GM06990 (cell line): ENCODE measurements around the gene CRABP2.

Experiments
- DNase-seq: peaks from one replicate; pipeline ENCODE4 v3.0.0-alpha.2; 2011; ENCODE audit not compliant: insufficient read length; ENCODE audit errors: extremely low read depth
- H3K27me3 ChIP-seq: replicated peaks from 2 replicates; pipeline ENCODE4 v1.6.0; 2011; ENCODE audit warnings: low read length; ENCODE audit not compliant: control insufficient read depth, insufficient read depth
- H3K36me3 ChIP-seq: 2 replicates; pipeline ENCODE4 v1.5.1; 2011; ENCODE audit warnings: low read length; ENCODE audit not compliant: control insufficient read depth, insufficient read depth
- H3K4me3 ChIP-seq: replicated peaks from 2 replicates; pipeline ENCODE4 v1.5.1; 2011; ENCODE audit warnings: low read depth, mild to moderate bottlenecking, control low read depth, low read length
- TF ChIP-seq, protein P1 (sequence below): IDR thresholded peaks from 2 replicates; pipeline ENCODE4 v1.5.1; 2011; ENCODE audit warnings: low read length, control low read depth, mild to moderate bottlenecking, inconsistent platforms; ENCODE audit not compliant: insufficient read depth, poor library complexity, severe bottlenecking

Gene CRABP2

DNA sequence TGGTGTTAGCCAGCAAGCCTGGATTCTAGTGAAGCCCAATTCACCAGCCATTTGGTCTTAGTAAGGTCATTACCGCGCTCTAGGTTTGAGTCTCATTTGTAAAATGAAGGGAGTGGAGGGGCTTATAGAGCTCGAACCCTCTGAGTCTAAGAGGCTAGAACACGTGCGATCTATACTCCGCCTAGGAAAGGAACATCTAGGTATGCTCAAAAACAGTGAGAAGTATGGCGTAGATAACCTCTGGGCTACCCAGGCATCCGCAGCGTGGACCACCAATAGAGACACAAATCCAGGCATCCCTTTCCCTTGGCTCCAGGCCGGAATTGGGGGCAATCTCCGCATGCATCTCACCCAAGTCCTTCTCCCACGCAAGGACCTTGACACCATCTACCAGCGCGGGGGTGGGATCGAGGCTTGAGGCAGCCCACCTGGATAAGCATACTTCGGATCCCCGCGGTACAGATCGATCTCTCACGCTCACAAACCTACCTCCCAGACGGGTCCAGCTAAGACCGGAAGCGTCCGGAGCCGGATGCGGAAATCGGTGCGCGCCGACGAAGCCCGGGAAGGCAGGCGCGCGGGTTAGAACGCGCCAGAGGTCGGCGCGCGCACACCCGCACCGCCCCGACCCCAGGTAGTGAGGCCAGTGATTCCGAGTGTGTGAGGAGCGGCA, 22.7 kb upstream of the CRABP2 start, which contains the start of gene METTL25B:
TSS of gene METTL25B (plus strand) at position 544 of the 673 bp plus-strand sequence. CDS start 636 bp downstream, outside the sequence.
- Histone ChIP-seq H3K36me3 (peaks cover 18% of the 10 kb centered on the region), H3K27me3 (no peaks in the 10 kb centered on the region), H3K4me3 (peak within 1 kb of the TSS; percentile 100)
- DNase-seq: peak; percentile 88
- TF ChIP-seq, protein P1, sequence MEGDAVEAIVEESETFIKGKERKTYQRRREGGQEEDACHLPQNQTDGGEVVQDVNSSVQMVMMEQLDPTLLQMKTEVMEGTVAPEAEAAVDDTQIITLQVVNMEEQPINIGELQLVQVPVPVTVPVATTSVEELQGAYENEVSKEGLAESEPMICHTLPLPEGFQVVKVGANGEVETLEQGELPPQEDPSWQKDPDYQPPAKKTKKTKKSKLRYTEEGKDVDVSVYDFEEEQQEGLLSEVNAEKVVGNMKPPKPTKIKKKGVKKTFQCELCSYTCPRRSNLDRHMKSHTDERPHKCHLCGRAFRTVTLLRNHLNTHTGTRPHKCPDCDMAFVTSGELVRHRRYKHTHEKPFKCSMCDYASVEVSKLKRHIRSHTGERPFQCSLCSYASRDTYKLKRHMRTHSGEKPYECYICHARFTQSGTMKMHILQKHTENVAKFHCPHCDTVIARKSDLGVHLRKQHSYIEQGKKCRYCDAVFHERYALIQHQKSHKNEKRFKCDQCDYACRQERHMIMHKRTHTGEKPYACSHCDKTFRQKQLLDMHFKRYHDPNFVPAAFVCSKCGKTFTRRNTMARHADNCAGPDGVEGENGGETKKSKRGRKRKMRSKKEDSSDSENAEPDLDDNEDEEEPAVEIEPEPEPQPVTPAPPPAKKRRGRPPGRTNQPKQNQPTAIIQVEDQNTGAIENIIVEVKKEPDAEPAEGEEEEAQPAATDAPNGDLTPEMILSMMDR: no peak

DNA sequence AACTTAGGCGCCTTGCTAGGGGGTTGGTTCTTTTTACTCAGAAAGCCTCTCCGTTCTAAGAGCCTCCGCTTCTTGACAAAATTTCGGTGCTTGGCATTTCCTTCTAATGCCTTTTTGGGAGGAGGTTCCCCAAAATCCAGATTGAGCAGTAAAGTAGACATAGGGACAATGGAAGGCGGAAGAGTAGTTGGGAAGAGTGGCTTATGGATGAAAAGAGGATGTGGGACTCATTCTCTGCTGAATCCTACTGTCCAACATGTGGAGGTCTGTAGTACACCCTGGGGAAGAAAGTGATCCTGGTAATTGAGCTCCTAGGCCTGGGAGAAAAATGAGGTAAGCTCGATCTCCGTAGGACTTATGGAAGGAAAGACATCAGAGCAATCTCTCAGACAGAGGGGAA, 22.1 kb upstream of the CRABP2 start:
- Histone ChIP-seq H3K4me3 (peak overlapping the region; percentile 100), H3K27me3 (no peaks in the 10 kb centered on the region), H3K36me3 (peaks cover 22% of the 10 kb centered on the region)
- TF ChIP-seq, protein P1: no peak
- no peak for DNase-seq

DNA sequence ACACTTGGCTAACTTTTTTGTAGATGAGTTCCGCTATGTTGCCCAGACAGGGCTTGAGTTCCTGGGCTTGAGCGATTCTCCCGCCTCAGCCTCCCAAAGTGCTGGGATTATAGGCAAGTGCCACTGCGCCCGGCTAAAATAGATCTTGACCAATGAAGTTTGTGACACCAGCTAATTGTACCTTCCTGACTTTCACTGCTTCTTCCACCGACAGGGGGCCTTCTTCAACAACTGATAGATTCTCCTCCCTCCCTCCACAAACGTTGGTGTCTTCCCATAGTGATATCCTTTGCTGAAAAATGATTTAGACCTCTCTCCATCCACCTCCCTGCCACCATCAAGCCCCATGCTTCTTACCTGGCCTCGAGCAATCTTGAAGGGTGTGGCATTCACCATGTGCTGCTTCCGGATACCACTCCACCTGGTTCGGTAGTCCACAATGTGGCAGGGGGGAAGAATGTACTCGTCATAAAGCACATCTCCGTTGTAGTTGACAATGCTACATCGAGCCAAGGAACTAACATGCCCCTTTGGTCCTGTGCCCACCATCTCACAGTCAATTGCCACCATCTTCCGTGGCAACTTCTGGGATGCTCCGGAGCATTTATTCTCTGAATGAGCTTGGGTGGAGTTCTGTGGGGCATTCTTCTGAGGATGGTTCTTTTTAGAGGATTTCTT, 21.3 kb upstream of the CRABP2 start:
- Histone ChIP-seq H3K4me3 (peak overlapping the region; percentile 100), H3K36me3 (peaks cover 20% of the 10 kb centered on the region), H3K27me3 (no peaks in the 10 kb centered on the region)
- peak; percentile 49 for DNase-seq
- TF ChIP-seq, protein P1: peak; percentile 72

DNA sequence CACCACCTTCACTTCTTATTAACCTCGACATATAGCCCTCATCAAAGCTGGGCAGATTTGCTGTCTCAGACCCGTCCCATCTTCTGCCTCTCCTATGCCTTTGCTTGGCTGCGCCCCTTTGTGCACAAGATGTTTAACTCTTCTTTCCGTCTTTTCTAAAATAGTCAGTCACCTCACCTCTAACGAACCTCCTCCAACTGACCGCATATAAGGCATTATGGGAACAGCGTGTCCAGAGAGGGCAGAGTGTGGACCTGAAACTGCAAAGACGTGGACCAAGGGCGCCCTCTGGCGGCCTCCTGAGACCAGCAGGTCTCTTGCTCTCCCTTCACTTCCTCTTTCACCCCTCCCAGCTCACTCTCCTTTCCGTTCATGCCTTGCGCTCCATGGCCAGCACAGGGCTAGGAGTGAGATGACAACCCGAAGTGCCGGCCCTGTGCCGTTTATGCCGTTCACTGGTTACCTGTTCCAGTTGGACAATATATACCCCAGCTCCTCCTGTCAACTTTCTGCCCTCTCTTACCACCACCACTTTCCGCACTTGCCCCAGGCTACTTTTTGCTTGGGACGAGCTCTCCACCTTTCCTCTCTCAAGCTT, 20.4 kb upstream of the CRABP2 start:
- DNase-seq: peak; percentile 75
- H3K4me3 ChIP-seq: peak overlapping the region; percentile 100
- H3K36me3 ChIP-seq: peaks cover 28% of the 10 kb centered on the region
- TF ChIP-seq, protein P1: peak; percentile 97
- no peaks in the 10 kb centered on the region for H3K27me3 ChIP-seq

DNA sequence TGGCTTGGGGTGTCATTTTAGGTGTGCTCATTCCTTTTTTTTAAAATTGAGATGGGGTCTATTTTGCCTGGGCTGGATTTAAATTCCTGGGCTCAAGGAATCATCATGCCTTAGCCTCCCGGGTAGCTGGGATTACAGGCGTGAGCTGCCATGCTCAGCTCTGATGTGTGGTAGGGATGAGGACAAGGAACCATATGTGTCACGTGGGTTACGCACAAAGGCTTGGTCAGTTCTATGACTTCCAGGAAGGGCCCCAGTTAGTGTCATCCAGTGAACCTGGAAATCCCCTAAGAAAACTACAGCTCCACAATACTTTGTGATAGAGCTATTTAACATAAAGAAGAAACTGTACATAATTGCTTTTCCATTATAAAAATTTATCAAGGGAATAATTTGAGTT, 16.2 kb upstream of the CRABP2 start:
- Histone ChIP-seq H3K27me3 (no peaks in the 10 kb centered on the region), H3K36me3 (peaks cover 25% of the 10 kb centered on the region), H3K4me3 (no peak overlapping the region)
- TF ChIP-seq, protein P1: no peak
- no peak for DNase-seq
